CMK (cell line): ENCODE results near the gene ANGPTL8.

Experiments
- DNase-seq: peaks from one replicate; pipeline ENCODE4 v3.0.0-alpha.2; 2010; ENCODE audit warnings: low read depth

Gene ANGPTL8

DNA sequence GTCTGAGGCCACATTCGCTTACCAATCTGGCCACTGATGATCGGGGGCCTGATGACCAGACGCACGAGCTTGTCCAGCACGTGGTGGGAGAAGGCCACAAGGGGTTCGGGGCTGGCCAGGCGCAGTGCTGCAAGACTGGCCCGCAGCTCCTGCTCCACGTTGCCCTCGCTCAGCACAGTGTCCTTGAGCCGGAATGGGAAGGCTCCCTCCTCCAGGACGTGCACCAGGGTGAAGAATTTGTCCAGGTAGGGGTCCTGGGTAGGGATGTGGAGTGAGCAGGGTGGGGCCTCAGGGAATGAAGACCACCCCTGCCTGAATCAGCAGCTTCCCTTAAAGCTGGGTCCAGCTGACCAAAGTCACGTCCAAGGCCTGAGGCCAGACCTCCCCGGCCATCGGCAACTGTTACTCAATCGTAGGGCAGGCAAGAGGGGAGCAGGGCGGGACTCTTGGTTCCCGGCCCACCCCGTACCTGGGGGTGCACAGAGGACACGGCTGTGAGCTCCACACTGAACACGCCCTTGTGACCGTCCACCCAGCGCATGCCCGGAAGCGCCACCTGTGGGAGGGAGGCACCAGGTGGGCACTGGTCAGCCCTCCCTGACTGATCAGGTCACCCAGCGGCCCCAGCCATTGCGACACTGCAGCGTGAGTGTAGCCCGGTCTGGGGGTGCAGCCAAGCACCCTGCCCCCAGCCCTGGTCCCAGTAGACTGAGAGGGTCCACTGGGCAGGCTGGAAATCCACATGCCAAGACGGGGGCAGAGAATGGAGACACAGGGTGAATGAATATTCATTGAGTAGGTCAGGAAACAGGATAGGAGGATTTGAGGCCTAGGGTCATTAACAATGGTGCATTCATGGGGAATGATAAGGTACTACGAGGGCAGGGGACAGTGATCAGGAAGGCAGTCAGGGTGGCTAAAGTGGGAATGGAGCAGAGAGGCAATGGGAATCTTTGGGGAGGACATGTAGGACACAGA, 2.8 kb upstream of the ANGPTL8 start:
- DNase-seq = no peak

DNA sequence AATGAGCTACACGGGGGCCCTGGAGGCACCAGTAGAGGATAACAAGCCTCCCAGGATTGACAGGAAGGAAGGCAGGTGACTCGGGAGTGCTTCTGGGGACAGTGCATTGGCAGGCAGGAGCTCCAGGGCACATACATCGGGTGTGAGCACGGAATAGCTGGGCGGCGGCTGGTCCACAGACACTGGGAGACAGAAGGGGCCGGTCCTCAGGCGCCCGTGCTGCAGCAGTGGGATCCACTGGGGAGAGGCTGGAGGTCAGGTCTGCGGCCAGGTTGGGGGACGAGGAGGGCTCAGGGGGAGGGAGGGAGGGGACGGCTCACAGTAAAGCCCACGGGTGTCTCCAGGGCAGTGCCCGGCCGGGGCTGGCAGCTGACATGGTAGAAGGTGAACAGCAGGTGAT, 2.1 kb upstream of the ANGPTL8 start:
- DNase-seq = no peak

DNA sequence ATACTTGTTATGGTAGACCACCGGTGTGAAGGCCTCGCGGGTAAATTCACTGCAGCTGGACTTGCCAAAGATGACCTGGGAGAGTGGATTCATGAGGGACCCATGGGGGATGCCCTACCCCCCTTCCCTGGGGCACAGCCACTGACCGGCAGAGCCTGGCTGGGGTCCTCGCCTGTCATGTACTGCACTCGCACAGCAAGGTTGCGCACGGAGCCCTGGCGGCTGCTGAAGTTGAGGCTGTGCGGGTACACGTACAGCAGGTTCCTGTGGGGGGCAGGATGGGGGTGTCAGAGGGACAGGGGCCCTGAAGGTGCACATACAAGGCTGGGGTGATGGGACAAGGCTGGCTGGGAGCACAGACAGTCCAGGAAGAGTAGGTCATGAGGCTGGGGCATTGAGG, 1.4 kb upstream of the ANGPTL8 start:
- DNase-seq = no peak

DNA sequence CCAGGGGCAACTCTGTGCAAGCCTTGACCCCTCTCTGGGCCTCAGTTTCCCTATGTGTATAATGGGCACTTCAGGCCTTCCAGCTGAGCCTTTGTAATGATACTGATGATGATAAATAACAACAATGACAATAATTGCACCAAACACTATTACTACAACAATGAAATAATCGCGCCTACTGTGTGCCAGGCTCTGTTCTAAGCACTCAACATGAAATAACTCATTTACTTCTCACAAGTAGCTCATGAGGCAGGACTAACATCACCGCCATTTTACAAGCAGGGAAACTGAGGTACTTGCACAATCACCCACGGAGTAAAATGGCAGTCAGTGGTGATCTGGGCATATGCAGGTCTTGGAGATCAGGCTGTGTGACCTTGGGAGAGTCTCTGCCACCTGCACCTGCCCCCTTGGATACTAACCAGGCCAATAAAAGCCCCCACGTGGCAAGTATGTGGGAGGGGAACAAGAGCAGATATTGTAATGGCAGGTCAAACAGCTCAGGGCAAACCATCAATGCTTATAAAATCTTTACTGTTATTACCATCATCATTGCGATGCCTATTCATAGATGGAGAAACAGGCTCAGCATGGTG, 540 bp upstream of the ANGPTL8 start:
- DNase-seq = no peak

DNA sequence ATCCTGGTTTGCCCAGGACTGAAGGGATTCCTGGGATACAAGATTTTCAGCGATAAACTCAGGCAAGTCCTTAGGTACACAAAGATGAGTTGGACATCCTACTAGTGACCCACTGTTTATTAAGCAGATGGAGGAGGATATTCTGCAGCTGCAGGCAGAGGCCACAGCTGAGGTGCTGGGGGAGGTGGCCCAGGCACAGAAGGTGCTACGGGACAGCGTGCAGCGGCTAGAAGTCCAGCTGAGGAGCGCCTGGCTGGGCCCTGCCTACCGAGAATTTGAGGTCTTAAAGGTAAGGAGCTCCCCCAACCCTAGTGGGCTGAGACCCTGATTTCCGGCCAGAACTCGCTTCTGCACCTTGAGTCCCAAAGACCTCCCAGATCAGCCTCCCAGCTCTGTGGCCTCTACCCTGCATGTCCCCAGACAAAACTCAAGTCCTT, 607 bp downstream of the ANGPTL8 start:
- DNase-seq = no peak

DNA sequence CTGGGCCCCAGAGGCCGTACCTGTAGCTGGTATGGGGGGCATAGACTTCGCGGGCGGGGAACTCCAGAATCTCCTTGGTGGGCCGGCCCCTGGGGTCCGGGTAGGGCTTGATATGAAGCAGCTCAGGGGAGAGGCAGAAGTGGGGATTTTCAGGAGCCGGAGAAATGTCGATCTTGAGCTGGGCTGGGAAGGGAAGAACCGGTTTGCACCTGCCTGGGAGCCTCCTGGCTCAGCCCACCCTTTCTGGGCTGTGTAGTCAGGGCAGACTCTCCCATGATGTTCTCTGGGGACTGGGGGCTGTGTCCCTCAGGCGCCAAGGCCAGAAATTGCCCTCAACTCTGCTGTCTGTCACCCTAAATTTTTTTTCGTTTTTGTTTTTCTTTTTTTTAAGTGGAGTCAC, 2.6 kb downstream of the ANGPTL8 start:
- no peak for DNase-seq

DNA sequence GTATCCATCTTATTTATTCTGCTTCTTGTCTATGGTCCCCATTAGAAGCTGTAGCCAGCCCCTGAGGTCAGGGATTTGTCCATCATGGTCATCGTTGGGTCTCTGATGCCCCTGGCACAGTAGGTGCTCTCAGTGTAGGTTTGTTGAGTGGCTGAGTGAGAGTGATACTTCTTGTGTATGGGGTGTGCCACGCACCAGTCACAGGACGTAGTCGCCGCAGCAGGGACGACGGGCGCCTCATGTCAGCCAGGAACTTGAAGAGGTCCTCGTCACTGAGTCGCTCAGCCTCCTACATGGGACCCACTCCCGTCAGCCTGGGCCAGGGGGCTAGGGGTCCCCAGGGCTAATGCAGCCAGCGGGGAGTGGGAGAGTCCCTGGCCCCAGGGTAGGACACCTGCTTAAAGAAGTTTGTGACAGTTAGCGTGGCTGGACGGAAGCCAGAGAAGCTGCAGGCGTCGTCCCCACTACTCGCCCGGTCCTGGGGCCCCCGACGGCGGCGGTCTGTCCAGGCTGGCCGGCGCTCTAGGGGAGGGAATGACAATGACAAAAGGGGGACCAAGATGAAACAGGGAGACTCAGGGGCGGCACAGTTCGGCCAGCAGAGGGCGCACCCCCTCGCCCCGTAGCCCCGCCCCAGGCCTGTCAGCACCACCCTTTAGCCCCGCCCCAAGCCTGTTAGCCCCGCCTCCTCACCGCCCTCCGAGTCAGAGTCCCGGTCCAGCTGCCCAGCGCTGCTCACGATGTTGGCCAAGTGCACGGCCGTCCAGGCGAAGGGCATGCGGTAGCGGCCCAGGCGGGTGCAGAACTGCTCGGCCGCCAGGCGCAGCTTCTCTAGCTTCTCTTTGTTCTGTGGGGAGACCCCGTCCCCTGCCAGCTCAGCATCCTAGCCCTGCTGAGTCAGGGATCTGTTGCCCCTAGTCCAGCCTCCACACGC, 3.7 kb downstream of the ANGPTL8 start:
- peak; percentile 65 for DNase-seq

DNA sequence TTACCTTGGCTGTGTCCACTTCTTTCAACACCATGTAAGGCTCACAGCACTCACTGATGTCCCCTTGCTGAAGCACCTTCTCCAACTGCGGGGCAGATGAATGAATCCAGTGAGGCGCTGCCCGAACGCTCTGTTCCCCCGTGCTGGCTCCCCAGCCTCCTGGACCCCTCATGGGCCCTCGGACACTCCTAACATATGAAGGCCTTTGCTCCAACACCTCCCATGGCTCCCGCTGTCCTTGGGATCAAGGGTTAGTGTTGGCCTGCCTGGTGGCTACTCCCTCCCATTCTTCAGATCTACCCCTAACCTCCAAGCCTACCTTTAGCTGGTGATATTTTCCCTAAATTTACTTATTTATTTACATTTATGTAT, 4.4 kb downstream of the ANGPTL8 start:
- no peak for DNase-seq

DNA sequence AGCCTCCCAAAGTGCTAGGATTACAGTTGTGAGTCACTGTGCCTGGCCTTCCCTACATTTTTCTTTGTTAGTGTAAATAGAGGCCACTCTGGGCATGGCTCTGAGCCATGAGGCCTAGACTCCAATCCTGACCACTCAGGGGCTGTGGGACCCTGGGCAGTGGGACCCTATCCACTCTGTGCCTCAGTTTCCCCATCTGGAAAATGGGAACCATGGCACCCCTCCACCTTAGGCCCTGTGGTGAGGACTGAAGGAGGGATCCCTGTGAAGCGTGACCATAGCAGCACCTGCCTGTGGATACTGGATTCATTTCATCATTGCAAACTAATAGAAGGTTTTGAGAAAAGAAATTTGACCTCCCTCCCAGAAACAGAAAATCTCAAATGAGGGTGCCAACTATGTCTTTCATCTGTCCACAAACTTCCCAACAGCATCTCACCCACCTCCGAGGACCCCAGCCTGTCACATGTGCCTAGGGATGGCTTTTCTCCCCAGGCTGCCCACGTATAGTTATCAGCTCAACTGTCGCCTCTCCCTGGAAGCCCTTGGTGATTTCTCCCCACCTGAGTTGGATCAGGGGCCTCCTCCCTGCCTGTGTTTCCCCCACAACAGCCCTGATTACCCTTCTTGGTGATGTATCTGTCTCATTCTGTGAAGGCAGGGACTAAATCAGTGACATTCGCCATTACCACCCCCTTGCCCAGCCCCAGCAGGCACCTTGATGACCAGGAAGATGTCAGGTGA, 5.6 kb downstream of the ANGPTL8 start:
- DNase-seq = no peak

DNA sequence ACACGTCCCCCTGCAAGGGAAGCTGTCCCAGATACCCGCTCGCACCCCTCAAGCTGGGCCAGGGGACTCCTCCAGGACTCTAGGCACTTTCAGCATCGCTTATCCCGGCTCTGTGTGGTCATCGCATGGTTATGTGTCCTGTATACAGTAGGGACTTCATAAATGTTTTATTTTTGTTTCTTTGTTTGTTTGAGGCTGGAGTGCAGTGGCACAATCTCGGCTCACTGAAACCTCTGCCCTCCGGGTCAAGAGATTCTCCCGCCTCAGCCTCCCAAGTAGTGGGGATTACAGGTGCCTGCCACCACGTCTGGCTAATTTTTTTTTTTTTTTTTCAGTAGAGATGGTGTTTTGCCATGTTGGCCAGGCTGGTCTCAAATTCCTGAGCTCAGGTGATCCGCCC, 7.5 kb downstream of the ANGPTL8 start:
- no peak for DNase-seq

DNA sequence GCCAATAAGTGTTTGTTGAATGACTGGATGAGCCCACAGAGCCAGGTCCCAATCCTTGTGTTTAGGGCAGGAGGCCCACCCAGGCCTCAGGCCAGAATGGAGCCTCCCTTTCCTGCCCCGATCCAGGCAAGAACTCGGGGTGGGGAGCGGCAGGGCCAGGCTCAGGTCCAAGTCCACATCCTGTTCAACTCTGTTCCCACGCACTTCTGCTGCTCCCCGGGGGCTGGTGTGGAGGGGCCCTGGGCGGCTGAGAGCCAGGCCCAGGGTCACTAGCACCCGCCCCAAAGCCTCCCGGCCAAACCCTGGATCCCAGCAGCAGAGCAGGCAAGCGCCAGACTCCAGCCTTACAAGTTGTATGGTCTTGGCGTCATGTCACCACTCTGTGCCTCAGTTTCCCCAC, 8.0 kb downstream of the ANGPTL8 start:
- no peak for DNase-seq

DNA sequence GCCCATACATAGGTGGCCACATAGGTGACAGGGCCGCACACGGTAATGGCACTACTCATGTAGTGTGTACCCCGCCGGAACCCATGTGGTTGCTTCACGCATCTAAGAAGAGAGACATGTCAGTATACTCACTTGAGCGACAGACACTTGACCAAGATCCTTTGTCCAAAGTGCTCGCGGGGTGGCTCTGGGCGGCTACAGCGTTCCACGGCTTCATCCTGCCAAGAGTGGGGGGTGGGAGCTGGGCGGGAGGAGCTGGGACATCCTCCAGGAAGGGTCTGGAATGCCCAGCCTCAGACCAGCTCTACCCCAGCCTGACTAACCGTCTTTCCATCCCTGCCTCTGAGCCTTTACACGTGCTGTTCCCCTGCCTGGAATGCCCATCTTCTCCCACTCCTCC, 8.5 kb downstream of the ANGPTL8 start:
- no peak for DNase-seq

DNA sequence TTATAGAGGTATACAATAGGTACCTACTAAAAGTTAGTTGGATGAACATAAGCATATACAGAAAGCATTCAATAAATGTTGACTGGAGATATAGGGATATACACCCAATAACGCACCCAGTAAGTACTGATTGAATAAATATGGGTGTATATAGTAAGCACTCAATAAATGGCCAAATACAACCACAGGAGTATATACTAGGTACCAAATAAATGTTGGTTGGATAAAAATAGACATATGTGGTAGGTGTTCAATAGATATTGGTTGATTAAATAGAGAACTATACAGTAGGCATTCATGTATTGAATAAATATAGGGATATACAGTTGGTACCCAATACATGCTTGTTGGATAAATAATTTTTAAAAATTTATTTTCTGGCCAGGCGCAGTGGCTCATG, 9.4 kb downstream of the ANGPTL8 start:
- no peak for DNase-seq

DNA sequence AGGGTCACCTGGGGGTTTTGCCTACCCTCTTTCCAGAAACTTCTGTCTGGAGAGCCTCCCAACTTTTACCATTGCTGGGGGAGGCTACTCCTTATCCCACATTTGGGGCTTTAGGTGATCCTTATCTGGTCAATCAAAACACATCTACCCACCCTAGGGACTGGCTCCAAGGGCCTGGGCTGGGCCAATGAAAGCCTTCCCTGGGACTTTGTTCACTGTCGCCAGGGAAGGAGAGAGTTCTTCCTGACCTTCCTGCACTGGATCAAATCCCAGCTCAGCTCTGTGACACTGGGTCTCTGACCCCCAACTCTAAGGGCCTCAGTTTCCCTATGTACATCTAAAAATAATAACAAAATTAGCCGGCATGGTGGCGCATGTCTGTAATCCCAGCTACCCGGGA, 11.8 kb downstream of the ANGPTL8 start:
- DNase-seq = no peak

DNA sequence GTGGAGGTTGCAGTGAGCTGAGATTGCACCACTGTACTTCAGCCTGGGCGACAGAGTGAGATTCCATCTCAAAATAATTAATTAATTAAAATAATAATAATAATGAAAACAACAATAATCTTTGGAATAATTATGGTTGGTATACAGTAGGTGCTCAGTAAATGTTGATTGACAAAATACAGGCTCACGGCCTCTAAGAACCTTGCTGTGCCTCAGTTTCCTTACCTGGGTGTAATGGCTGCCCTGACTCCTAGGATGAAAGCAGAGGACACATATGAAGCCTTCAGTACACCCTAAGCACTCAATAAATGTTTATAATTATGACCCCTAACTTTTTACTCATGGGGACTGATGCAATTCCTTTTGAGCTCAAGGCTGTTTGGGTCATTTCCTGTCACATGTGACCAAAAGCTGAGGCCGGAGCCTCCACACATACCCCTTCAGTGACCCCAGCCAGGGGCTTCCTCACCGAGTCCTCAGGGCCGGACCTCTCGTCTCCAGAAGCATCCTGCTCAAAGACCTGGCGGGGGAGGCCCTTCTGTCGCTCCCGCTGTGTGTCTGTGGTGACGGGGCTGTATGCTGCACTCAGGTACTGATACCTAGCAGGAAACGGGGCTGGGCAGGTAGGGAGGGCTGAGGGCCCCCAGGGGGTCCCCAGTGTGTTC, 12.4 kb downstream of the ANGPTL8 start:
- no peak for DNase-seq

DNA sequence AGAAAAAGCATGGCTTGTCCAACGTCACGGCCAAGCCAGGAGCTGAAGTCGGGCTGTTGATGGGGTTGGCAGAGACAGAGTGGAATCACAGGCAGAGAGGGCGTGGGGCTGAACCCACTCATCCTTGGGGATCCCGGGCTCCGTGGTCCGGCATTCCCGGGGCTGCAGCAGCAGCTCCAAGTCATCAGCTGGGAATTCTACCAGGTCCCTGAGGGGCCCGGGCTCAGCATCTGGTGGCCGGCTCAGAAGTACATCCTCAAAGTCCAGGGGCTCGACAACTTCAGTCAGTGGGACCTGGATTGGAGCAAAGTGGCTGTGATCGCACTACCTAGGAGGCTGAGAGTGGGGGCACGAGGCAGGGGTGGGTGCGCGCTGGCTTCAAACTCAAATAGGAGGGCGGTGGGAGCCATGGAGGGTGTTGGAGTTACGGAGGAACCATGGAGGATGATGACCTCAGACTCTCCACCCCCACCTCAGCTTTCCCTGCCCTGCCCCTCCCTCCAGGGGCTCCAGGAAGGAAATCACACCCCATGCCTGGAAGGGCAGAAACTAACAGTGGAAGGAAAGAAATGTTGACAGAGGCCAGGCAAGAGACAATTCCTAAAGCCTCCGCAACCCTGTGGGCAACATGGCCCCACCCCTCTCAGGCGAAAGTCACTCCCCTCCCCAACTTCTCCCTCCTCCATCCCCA, 13.4 kb downstream of the ANGPTL8 start:
- no peak for DNase-seq

DNA sequence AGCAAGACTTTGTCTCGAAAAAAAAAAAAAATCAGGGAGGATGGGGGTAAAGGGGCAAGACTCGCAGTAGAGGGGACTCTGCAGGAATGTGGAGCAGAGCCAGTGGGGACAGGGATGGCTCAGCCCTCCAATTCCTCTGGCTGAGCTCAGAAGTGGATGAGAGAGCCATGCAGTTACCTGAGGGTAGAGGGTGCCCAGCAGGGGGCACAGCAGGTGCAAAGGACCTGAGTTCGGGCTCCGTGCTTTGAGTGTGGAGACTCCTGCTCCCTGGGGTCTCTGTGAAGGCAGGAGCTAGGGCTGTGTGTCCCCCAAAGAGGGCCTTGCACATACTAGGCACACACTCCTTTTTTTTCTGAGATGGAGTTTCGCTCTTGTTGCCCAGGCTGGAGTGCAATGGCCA, 15.2 kb downstream of the ANGPTL8 start:
- no peak for DNase-seq

DNA sequence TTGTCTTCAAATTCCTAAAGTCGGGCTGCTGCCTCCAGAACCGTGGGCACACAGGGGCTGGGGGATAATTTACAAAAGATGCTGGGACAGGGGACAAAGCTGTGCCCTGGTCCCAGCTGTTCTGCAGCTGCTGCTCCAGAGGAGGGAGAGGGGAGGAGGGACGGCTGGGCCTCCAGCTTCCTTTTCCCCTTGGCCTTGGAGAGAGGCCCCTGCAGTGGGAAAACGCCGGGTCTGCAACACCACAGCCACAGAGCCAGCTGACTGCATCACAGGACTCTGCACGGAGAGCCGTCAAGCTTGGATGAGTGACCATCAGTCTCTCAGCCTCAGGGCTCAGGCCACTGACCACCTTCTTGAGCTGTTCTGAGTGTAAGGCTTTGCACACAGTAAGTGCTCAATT, 16.8 kb downstream of the ANGPTL8 start:
- no peak for DNase-seq

DNA sequence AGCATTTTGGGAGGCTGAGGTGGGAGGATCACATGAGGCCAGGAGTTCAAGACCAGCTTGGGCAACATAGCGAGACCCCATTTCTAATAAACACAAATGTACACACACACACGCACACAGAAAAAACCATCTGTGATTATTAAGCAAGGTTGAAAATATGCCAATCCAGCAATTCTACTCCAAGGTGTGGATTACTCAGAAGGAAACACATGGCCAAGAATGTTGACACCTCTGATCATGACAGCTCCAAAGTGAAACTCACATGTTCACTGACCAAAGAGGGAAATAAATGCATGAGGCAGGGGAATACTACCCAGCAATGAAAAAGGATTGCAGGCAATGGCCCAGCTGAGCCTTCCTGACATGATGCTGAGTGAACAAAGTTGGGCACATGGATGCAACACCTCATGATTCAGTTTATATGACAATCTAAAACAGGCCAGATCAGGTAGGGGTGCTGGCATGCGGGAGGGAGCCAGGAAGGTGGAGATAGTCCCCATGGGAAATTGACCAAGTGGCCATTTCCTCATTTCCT, 18.5 kb downstream of the ANGPTL8 start:
- DNase-seq = no peak

DNA sequence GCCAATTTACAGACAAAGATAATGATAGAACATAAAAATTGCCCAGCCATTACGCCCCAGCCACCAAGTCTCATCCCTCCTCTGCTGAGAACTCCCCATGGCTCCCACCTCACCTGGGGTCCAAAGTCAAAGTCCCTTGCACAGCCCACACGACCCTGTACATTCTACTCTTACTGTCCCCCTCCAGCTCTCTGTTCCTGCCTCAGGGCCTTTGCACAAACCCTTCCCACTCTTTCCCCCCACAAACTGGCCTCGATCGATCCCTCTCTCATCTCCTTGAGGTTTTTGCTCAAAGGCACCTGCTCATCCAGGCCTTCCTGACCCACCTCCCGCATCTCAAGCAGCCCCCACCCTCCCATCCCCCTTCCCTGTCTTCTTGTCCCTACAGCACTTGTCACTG, 21.6 kb downstream of the ANGPTL8 start:
- no peak for DNase-seq
